Suprapubic skin (tissue), 4 donors: ENCODE results near the gene AMT. TPM values are rescaled to one million over a fixed set of nuclear protein-coding genes. Genes with fewer than 3 reads are reported as not detected.

Experiments used
- DNase-seq, 2 donors: peaks; one replicate each; pipeline ENCODE4 v3.0.0-alpha.2; 2019; ENCODE audit warnings: low spot score in 2 of 2
- H3K27ac ChIP-seq: fragments of 200-600 bp; sonication (generic); one replicate; pipeline ENCODE4 v1.5.1; 2019
- H3K27me3 ChIP-seq: fragments of 200-600 bp; sonication (generic); one replicate; pipeline ENCODE4 v1.5.1; 2019
- H3K36me3 ChIP-seq: fragments of 200-600 bp; sonication (generic); one replicate; pipeline ENCODE4 v1.5.1; 2019
- H3K4me1 ChIP-seq: fragments of 200-600 bp; sonication (generic); one replicate; pipeline ENCODE4 v1.5.1; 2019
- H3K4me3 ChIP-seq: fragments of 200-600 bp; sonication (generic); one replicate; pipeline ENCODE4 v1.5.1; 2019; ENCODE audit warnings: mild to moderate bottlenecking
- H3K9me3 ChIP-seq: fragments of 200-600 bp; sonication (generic); one replicate; pipeline ENCODE4 v1.5.1; 2019
- CTCF ChIP-seq, 2 donors: fragments of 200-600 bp in 1 of 2; fragments of 450-650 bp in 1 of 2; sonication (generic) in 1 of 2; IDR thresholded peaks; one replicate each; pipeline ENCODE4 v1.5.1; 2016 to 2019; ENCODE audit warnings: antibody characterized with exemption in 2 of 2, mild to moderate bottlenecking in 1 of 2, moderate library complexity in 1 of 2
- EP300 ChIP-seq: sonication (generic); formaldehyde crosslinking; IDR thresholded peaks from one replicate; pipeline ENCODE4 v1.6.1; 2017; ENCODE audit warnings: antibody characterized with exemption
- POLR2A ChIP-seq, 2 donors: fragments of 450-650 bp; IDR thresholded peaks; one replicate each; pipeline ENCODE4 v1.6.1; 2017; ENCODE audit warnings: antibody characterized with exemption in 2 of 2, mild to moderate bottlenecking in 2 of 2, moderate library complexity in 2 of 2
- POLR2AphosphoS5 ChIP-seq, 3 donors: sonication (generic); formaldehyde crosslinking; IDR thresholded peaks; one replicate each; pipeline ENCODE4 v1.6.1; 2017; ENCODE audit warnings: antibody characterized with exemption in 3 of 3
- whole genome bisulfite sequencing: methylation state at CpG from one replicate; pipeline ENCODE4 v1.1.5; 2018; 5-methylcytosine and 5-hydroxymethylcytosine counted together
- total RNA-seq, 4 donors: library from RNA; depleted of rRNA; stranded (reverse); fragments of >200 nt; gene quantifications; one replicate each; pipeline ENCODE4 v1.1.0, GENCODE V29; 2016

AMT gene
- 10 to 100 TPM in 1 of 4 donors, 1 to 10 TPM in 3; 2.2 to 17.3 (median 5.0) TPM for total RNA-seq

GRCh38 chr3:49422379-49423248, at the start of gene AMT:
TSS of gene AMT (minus strand) at chr3:49422473. CDS start at chr3:49422450, 23 bp downstream.
- TF ChIP-seq POLR2A (IDR thresholded peaks at IDR 0.05): no peak
- TF ChIP-seq POLR2AphosphoS5 (IDR thresholded peaks at IDR 0.05): no peak
- no peak for TF ChIP-seq CTCF (IDR thresholded peaks at IDR 0.05)
- no peak for TF ChIP-seq EP300
- no peak for DNase-seq
- no peaks in the 10 kb centered on the region for H3K9me3 ChIP-seq
- 89% methylated on average over 4 of the region's 25 CpGs for WGBS
- peak within 1 kb of the TSS; percentile 6 for H3K4me3 ChIP-seq
- H3K36me3 ChIP-seq: peaks cover 15% of the 10 kb centered on the region
- no peaks in the 10 kb centered on the region for H3K27me3 ChIP-seq
- no peak within 1 kb of the TSS for H3K27ac ChIP-seq
- peaks cover 20% of the 10 kb centered on the region for H3K4me1 ChIP-seq

GRCh38 chr3:49470714-49471420, 48.6 kb upstream of the AMT start:
- 2% methylated on average over 23 of the region's 23 CpGs for WGBS
- Histone ChIP-seq H3K4me3 (peak overlapping the region; percentile 83), H3K36me3 (no peaks in the 10 kb centered on the region), H3K27ac (peak overlapping the region; percentile 96), H3K27me3 (no peaks in the 10 kb centered on the region), H3K9me3 (no peaks in the 10 kb centered on the region), H3K4me1 (peaks cover 32% of the 10 kb centered on the region)
- DNase-seq: no peak
- no peak for TF ChIP-seq CTCF (IDR thresholded peaks at IDR 0.05)
- no peak for TF ChIP-seq POLR2AphosphoS5 (IDR thresholded peaks at IDR 0.05)
- TF ChIP-seq EP300: no peak
- no peak for TF ChIP-seq POLR2A (IDR thresholded peaks at IDR 0.05)

GRCh38 chr3:49469936-49470713, 47.9 kb upstream of the AMT start, which contains the start of gene DAG1:
TSS of gene DAG1 (plus strand) at chr3:49470267. CDS start at chr3:49510535, 40,268 bp downstream.
- TF ChIP-seq CTCF (IDR thresholded peaks at IDR 0.05) (no peak), POLR2AphosphoS5 (IDR thresholded peaks at IDR 0.05) (peak in 1 of 3 donors; percentile 72), EP300 (no peak), POLR2A (IDR thresholded peaks at IDR 0.05) (peak in 1 of 2 donors; percentile 13)
- peak within 1 kb of the TSS; percentile 96 for H3K27ac ChIP-seq
- peaks cover 38% of the 10 kb centered on the region for H3K4me1 ChIP-seq
- H3K4me3 ChIP-seq: peak within 1 kb of the TSS; percentile 83
- 2% methylated on average over 24 of the region's 108 CpGs for WGBS
- no peaks in the 10 kb centered on the region for H3K36me3 ChIP-seq
- H3K9me3 ChIP-seq: no peaks in the 10 kb centered on the region
- peak; percentile 99 for DNase-seq
- no peaks in the 10 kb centered on the region for H3K27me3 ChIP-seq

- H3K27ac ChIP-seq: peak overlapping the region; percentile 96
- no peaks in the 10 kb centered on the region for H3K9me3 ChIP-seq
- TF ChIP-seq POLR2A (IDR thresholded peaks at IDR 0.05): no peak
- TF ChIP-seq EP300: no peak
- no peak for TF ChIP-seq POLR2AphosphoS5 (IDR thresholded peaks at IDR 0.05)
- TF ChIP-seq CTCF (IDR thresholded peaks at IDR 0.05): no peak
- H3K4me1 ChIP-seq: peaks cover 38% of the 10 kb centered on the region
- H3K4me3 ChIP-seq: peak overlapping the region; percentile 83
- 15% methylated on average over 18 of the region's 23 CpGs for WGBS
- no peaks in the 10 kb centered on the region for H3K36me3 ChIP-seq
- H3K27me3 ChIP-seq: no peaks in the 10 kb centered on the region
- peak; percentile 84 to 86 for DNase-seq
Observed at GRCh38 chr3:49469037-49469935, 47.0 kb upstream of the AMT start.
